GM18499 (cell line): ENCODE measurements around the gene VPS13A.
A peak's percentile ranks its signal among the peaks of the same experiment; 100 is the strongest.

Experiments used
- ATAC-seq: cut with Tn5 transposase; IDR thresholded peaks from one replicate; pipeline ENCODE4 v1.9.1; 2021; ENCODE audit warnings: moderate number of reproducible peaks; ENCODE audit not compliant: insufficient read depth, unreplicated experiment

Gene VPS13A

GRCh38 chr9:77177143-77177893 lies at the start of gene VPS13A:
TSS of gene VPS13A (plus strand) at chr9:77177534. CDS start at chr9:77177705, 171 bp downstream.
- peak; percentile 58 for ATAC-seq

DNA sequence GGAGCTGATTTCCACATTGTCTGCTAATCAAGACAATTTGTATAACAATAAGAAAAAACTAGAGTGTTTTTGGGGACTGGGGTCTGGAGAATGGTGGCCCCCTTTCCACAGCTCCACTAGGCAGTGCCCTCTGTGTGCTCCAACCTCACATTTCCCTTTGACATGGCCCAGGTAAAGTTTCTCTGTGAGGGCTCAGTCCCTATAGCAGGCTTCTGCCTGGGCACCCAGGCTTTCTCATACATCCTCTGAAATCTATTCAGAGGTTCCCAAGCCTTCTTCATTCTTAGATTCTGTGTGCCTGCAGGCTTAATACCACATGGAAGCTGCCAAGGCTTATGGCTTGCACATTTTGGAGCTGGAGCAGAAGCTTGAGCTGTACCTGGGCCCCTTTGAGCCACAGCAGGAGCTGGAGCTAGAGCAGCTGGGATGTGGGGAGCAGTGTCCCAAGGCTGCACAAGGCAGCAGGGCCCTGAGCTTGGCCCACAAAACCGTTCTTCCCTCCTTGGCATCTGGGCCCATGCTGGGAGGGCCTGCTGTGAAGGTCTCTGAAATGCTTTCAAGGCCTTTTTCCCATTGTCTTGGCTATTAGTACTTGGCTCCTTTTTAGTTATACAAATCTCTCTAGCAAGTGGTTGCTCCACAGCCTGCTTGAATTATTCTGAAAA lies 49.1 kb upstream of the VPS13A start:
- ATAC-seq = no peak

GRCh38 chr9:77131399-77131798 lies 45.9 kb upstream of the VPS13A start:
- no peak for ATAC-seq

GRCh38 chr9:77133011-77133410 lies 44.3 kb upstream of the VPS13A start:
- no peak for ATAC-seq

DNA sequence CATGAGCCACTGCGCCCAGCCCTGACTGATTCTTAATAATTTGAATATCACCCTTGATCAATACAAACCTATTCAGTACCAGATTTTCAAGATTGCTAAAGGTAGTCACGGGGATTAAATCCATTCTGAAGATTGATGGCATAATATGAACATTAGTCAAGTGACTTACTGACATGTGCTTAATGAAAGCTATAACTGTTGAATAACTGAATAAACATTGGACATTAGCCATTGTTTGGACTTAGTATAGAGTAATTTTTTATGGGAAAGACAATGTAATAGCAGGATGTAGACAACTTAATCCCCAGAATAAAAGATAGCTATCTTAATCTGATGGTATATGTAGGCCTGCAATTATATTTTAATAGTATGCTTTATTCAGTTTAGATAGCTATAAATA lies 35.0 kb upstream of the VPS13A start:
- no peak for ATAC-seq

- no peak for ATAC-seq
Measured at GRCh38 chr9:77149879-77150278, 27.5 kb upstream of the VPS13A start.

- ATAC-seq = no peak
Measured at GRCh38 chr9:77152289-77152688, 25.0 kb upstream of the VPS13A start.

GRCh38 chr9:77156646-77157371 lies 20.5 kb upstream of the VPS13A start:
- no peak for ATAC-seq

- ATAC-seq = no peak
Measured at GRCh38 chr9:77158772-77159513, 18.4 kb upstream of the VPS13A start.

GRCh38 chr9:77161191-77161590 lies 16.1 kb upstream of the VPS13A start:
- no peak for ATAC-seq

- ATAC-seq = no peak
Measured at GRCh38 chr9:77161966-77162365, 15.4 kb upstream of the VPS13A start.

DNA sequence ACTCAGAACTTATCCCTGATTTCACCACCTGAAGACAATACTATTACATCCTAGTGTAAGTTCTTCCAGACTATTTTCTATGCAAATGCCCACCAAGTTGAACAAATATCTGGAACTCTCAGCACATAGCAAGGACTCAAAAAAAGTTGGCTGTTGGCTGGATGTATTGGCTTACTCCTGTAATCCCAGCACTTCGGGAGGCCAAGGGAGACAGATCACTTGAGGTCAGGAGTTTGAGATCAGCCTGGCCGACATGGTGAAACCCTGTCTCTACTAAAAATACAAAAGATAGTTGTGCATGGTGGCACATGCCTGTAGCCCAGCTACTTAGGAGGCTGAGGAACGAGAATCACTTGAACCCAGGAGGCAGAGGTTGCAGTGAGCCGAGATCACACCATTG lies 15.0 kb upstream of the VPS13A start:
- ATAC-seq = no peak

GRCh38 chr9:77163884-77164283 lies 13.4 kb upstream of the VPS13A start:
- no peak for ATAC-seq

DNA sequence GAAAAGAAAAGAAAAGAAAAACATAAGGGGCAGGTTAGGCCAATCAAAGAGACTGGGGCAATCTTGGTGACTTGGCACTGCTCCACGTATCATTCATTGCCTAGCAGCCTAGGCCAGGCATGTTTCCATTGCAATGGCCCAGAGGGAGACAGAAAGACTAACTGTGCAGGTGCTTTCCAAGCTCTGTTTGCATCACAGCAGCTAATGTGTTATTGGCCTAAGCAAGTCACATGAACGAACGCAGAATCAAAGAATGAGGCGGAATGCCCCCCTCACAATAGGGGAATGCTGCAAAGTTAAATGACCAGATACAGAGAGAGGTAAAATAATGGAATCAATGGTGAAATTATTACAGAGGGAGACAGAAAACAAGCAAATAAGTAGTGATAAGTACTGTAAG lies 11.1 kb upstream of the VPS13A start:
- ATAC-seq = no peak

- ATAC-seq = no peak
Measured at GRCh38 chr9:77170991-77171699, 6.2 kb upstream of the VPS13A start.

DNA sequence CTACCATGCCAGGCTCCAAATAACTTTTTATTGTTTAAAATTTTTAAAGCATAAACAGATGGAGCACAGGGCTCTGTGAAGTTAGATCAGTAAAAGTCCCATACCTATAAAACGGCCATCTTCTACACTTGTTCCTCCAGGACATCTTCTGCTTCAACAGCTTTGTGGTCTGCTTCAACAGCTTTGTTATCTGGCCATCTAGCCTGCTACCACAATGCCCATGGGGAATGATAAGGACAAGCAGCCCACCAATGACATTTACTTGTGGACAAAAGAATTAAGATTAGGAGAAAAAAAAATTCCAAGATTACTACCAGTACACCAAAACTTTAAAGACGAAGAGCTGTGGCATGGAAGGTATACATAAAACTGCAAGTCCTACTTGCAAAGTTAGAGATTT lies 2.2 kb upstream of the VPS13A start:
- no peak for ATAC-seq

DNA sequence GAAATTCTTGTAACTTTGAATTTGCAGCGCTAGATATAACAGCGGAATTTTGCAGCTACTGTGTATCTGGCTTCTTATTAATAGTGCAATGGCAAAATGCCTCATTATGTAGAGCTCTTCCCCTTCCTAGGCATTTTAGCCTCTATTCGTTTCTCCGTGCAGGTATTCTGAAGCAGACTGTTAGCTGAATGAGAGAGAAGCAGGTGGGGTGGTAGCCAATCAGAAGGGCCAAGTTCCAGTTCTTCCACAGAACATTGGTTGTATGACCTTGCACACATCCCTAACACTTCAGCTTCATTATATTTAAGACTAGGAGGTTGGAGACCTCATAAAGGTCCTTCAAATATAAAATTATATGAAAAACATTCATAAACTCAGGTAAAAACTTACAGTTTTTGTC lies 1.2 kb upstream of the VPS13A start:
- no peak for ATAC-seq

DNA sequence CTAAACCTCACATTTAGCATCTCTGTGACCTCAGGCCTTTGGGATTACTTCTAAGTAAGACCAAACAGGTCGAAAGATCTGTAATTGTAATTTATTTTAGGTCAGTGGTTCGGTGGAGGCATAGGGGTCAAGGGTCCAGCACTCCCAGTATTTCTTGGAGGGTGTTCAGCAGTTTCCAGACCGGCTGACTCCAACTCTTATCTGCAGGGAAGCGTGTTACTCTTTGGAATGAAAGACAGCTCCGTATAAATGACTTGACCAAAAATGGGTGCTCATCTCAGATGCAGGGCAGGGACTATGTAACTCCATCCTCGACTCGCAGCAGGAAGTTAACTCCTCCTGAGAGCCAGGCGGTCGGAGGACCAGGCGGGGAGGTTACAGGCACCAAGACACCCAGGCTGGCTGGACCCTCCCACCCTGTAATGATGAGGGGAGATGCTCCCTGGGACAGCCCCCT lies 620 bp upstream of the VPS13A start:
- no peak for ATAC-seq

- no peak for ATAC-seq
Measured at GRCh38 chr9:77177894-77178794, 810 bp downstream of the VPS13A start.
